HG02884 (cell line): ENCODE data around the gene SP140.

Experiments used
- ATAC-seq: cut with Tn5 transposase; IDR thresholded peaks from one replicate; pipeline ENCODE4 v1.9.1; 2021; ENCODE audit warnings: mild to moderate bottlenecking, moderate library complexity; ENCODE audit not compliant: unreplicated experiment

Gene SP140

DNA sequence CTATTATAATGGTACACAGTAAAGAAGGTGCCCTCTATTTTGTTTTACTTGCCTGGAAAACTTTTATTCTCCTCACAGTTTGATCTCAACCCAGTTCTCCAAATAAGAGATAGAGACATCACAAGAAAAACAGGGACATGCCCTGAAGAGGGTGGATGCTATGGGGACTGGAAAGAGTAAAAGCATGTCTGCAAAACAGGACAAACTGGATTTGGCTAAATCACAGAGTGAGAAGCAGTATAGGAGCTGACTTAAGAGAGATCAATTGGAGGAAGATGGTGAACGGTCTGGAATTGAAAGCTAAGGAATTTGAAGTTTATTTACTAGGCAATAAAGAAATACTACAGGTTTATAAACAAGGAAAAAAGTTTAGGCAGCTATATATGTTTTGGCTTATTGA lies 134.5 kb downstream of the SP140 start:
- ATAC-seq: no peak

DNA sequence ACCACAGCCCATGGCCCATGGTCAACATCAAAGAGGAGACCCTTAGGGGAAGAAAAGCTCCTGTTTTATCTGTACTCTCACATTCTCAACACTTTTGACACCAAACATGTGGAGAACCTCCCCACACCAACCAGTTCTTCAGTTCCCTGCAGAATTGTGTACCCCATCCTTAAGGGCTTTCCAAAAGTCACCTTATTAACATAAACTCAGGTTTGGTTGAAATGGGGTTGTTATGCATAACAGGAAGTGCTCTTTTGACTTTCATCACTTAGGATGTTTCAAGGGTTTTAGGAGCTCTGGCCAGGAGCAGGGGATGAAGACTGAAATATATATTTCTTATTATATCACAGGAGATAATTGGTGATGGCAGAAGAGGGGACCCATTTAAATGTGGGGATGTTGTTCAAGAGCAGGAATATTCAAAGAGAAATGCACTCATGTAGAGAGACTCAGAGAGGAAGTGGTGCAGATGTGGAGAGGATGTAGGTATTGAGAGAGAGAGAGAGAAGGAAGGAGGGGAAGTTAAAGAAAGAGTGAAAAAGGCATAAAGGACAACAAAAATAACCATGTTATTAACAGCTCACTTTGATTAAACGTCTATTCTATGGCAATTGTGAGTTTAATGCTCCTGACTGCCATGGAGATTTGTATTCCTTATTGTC lies 136.6 kb downstream of the SP140 start:
- ATAC-seq: no peak
